ENCODE measurements around the gene ZC3H7B.

GRCh38 chr22:41359376-41359775 lies 58.1 kb downstream of the ZC3H7B start:
- TF ChIP-seq CTCF (conservative IDR thresholded peaks at IDR 0.05) (no peak), EZH2 (IDR thresholded peaks at IDR 0.05; ENCODE audit: low read depth) (no peak)

Measured in PC-9 (cell line).